Activated CD4-positive, alpha-beta T cell treated with anti-CD3 and anti-CD28 coated beads for 24 hours (primary cell): Measurements from ENCODE around the gene CARF.

Experiments
- DNase-seq, 2 donors: peaks; one replicate each; pipeline ENCODE4 v3.0.0-alpha.2; 2020; ENCODE audit warnings: low read depth in 2 of 2

CARF gene

GRCh38 chr2:203021991-203022390, 109.9 kb downstream of the CARF start:
- no peak for DNase-seq

- DNase-seq, result no peak
These were observed 110.7 kb downstream of the CARF start for GRCh38 chr2:203022751-203023150.

GRCh38 chr2:203025592-203025991, 113.5 kb downstream of the CARF start:
- DNase-seq, result no peak

- no peak for DNase-seq
These were observed 118.5 kb downstream of the CARF start for GRCh38 chr2:203030545-203030944.

- DNase-seq, result no peak
These were observed 118.9 kb downstream of the CARF start for GRCh38 chr2:203030991-203031390.

- DNase-seq, result no peak
These were observed 121.3 kb downstream of the CARF start for GRCh38 chr2:203033395-203033794.

GRCh38 chr2:203035879-203036470, 123.9 kb downstream of the CARF start:
- DNase-seq, result no peak
